KG1 (cell line): ENCODE results near the gene MST1.

ENCODE experiments used
- DNase-seq: peaks from one replicate; lab custom pipeline; 2025; lab: John Stamatoyannopoulos, UW

The MST1 gene

GRCh38 chr3:49674497-49674983 is 14.7 kb downstream of the MST1 start:
- DNase-seq, result no peak

GRCh38 chr3:49673715-49674496 is 15.4 kb downstream of the MST1 start, which contains the start of gene APEH:
APEH (plus strand) TSS chr3:49674351; CDS start chr3:49674402, 51 bp downstream.
- no peak for DNase-seq

GRCh38 chr3:49673121-49673714 is 16.1 kb downstream of the MST1 start:
- DNase-seq, result no peak

- DNase-seq, result no peak
Observed at GRCh38 chr3:49671291-49672288, 17.7 kb downstream of the MST1 start.

- no peak for DNase-seq
Observed at GRCh38 chr3:49670940-49671290, 18.4 kb downstream of the MST1 start.

GRCh38 chr3:49669352-49669751 is 19.9 kb downstream of the MST1 start:
- no peak for DNase-seq

- no peak for DNase-seq
Observed at GRCh38 chr3:49668861-49669260, 20.4 kb downstream of the MST1 start.

- DNase-seq, result no peak
Observed at GRCh38 chr3:49668414-49668797, 20.9 kb downstream of the MST1 start.

GRCh38 chr3:49667701-49668413 is 21.4 kb downstream of the MST1 start:
- DNase-seq, result no peak

- no peak for DNase-seq
Observed at GRCh38 chr3:49666592-49666991, 22.7 kb downstream of the MST1 start.

- DNase-seq, result no peak
Observed at GRCh38 chr3:49665822-49666519, 23.3 kb downstream of the MST1 start.

GRCh38 chr3:49664300-49664699 is 25.0 kb downstream of the MST1 start:
- no peak for DNase-seq

- DNase-seq, result no peak
Observed at GRCh38 chr3:49663831-49664230, 25.4 kb downstream of the MST1 start.

GRCh38 chr3:49662720-49663413 is 26.4 kb downstream of the MST1 start:
- DNase-seq, result no peak

- DNase-seq, result no peak
Observed at GRCh38 chr3:49662021-49662420, 27.3 kb downstream of the MST1 start.

GRCh38 chr3:49661281-49661680 is 28.0 kb downstream of the MST1 start:
- no peak for DNase-seq

GRCh38 chr3:49659756-49660155 is 29.5 kb downstream of the MST1 start:
- no peak for DNase-seq

- no peak for DNase-seq
Observed at GRCh38 chr3:49658711-49659110, 30.6 kb downstream of the MST1 start.

- no peak for DNase-seq
Observed at GRCh38 chr3:49657208-49657915, 31.9 kb downstream of the MST1 start.
